Epithelial cell of esophagus (primary cell): Measurements from ENCODE around the gene KATNAL1.

Experiments
- DNase-seq: peaks from one replicate; pipeline ENCODE4 v3.0.0; 2010; ENCODE audit warnings: low read depth
- H3K4me3 ChIP-seq: 2 replicates; pipeline ENCODE4 v1.5.1; 2011; ENCODE audit warnings: mild to moderate bottlenecking, low read length, control low read depth
- CTCF ChIP-seq: IDR thresholded peaks from 2 replicates; pipeline ENCODE4 v1.5.1; 2011; ENCODE audit warnings: low read depth, mild to moderate bottlenecking, low read length, control low read depth, inconsistent platforms; ENCODE audit not compliant: insufficient read depth; ENCODE audit errors: missing control alignments

The KATNAL1 gene

GRCh38 chr13:30319655-30320054, 12.3 kb upstream of the KATNAL1 start:
- no peak for DNase-seq
- no peak overlapping the region for H3K4me3 ChIP-seq
- no peak for TF ChIP-seq CTCF

GRCh38 chr13:30319130-30319529, 11.8 kb upstream of the KATNAL1 start:
- TF ChIP-seq CTCF: no peak
- DNase-seq: no peak

DNA sequence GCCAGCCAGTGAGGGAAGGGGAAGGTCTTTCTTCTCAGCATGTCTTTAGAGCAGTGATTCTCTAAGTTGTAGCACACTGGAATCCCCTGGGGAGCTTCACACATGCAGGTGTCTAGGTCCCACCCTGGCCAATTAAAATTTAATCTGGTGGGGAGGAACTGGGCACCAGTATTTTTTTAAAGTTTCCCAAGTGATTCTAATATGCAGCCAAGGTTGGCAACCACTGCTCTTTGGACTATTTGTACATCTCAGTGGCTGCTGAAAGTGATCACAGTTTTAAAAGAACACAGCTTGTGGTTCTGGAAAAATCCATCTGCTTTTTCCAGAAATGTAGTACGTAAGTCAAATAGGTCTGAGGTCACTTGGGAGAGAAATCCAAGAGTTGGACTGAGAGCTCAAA, 10.7 kb upstream of the KATNAL1 start:
- TF ChIP-seq CTCF: no peak
- H3K4me3 ChIP-seq: no peak overlapping the region
- no peak for DNase-seq

More at GRCh38 chr13:30319130-30319529, 11.8 kb upstream of the KATNAL1 start:
- H3K4me3 ChIP-seq: no peak overlapping the region

- DNase-seq: no peak
- TF ChIP-seq CTCF: no peak
- no peak overlapping the region for H3K4me3 ChIP-seq
Observed at GRCh38 chr13:30314562-30314961, 7.2 kb upstream of the KATNAL1 start.

GRCh38 chr13:30314069-30314468, 6.7 kb upstream of the KATNAL1 start:
- no peak overlapping the region for H3K4me3 ChIP-seq
- no peak for DNase-seq

GRCh38 chr13:30313311-30313710, 6.0 kb upstream of the KATNAL1 start:
- TF ChIP-seq CTCF: no peak
- no peak overlapping the region for H3K4me3 ChIP-seq
- DNase-seq: no peak

More at GRCh38 chr13:30314069-30314468, 6.7 kb upstream of the KATNAL1 start:
- TF ChIP-seq CTCF: no peak

- DNase-seq: no peak
- no peak for TF ChIP-seq CTCF
- H3K4me3 ChIP-seq: no peak overlapping the region
Observed at GRCh38 chr13:30312904-30313303, 5.6 kb upstream of the KATNAL1 start.
